ENCODE data around the gene FCRL2. TPM values are rescaled to one million over a fixed set of nuclear protein-coding genes. Genes with fewer than 3 reads are reported as not detected.
"Not testable (repeated sequence)": the region's sequence is repeated elsewhere in the genome, so short reads cannot be mapped to it uniquely, and the experiment has no call there.

The FCRL2 gene
- total RNA-seq, 1 experiment from 2014 or later: not detected

DNA sequence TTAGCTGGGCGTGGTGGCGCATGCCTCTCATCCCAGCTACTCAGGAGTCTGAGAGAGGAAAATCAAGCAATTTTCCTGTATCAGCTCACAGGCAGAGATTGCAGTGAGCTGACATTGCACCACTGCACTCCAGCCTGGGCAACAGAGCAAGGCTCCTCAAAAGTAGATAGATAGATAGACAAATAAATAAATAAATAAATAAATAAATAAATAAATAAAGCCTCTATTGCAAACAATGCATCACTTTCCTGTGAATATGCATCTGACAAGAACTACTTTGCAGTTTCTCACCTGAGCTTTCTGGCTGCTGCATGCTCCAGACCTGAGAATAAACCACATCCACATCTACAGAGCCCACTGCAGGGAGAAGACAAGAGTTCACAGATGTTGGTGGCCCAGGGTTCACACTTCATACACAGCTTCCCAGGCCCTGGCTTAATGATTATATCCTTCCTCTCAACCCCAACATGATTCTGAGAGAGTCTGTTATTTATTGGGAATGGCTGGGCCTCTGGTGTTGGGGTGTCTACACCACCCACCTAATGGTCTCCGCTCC, 28.6 kb downstream of the FCRL2 start:
- H3K4me1 ChIP-seq (replicated peaks; ENCODE audit: insufficient read depth): no peaks in the 10 kb centered on the region
- ChIA-PET POLR2A (ENCODE audit: unreplicated experiment) (no interaction called here), CTCF (no interaction called here)
- DNase-seq: no peak
- H3K4me2 ChIP-seq: no peak overlapping the region
- no peak overlapping the region for H3K4me3 ChIP-seq
- H3K27me3 ChIP-seq (ENCODE audit: insufficient read depth, low read depth): no peaks in the 10 kb centered on the region
- no peaks in the 10 kb centered on the region for H3K36me3 ChIP-seq (ENCODE audit: low read depth)
- TF ChIP-seq EZH2 (IDR thresholded peaks at IDR 0.05; ENCODE audit: low read depth): no peak
- TF ChIP-seq, protein P1, sequence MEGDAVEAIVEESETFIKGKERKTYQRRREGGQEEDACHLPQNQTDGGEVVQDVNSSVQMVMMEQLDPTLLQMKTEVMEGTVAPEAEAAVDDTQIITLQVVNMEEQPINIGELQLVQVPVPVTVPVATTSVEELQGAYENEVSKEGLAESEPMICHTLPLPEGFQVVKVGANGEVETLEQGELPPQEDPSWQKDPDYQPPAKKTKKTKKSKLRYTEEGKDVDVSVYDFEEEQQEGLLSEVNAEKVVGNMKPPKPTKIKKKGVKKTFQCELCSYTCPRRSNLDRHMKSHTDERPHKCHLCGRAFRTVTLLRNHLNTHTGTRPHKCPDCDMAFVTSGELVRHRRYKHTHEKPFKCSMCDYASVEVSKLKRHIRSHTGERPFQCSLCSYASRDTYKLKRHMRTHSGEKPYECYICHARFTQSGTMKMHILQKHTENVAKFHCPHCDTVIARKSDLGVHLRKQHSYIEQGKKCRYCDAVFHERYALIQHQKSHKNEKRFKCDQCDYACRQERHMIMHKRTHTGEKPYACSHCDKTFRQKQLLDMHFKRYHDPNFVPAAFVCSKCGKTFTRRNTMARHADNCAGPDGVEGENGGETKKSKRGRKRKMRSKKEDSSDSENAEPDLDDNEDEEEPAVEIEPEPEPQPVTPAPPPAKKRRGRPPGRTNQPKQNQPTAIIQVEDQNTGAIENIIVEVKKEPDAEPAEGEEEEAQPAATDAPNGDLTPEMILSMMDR (conservative IDR thresholded peaks at IDR 0.05): no peak
- intact Hi-C loops (cut with micrococcal nuclease; ENCODE audit: unreplicated experiment): no loop called here
- H3F3A ChIP-seq (ENCODE audit: insufficient read depth, low read depth): no peaks in the 10 kb centered on the region
- no TSS peak for BruUV-seq (replicated peaks)
- no peak overlapping the region for H3K27ac ChIP-seq
- no peaks in the 10 kb centered on the region for H4K20me1 ChIP-seq (ENCODE audit: insufficient read depth)
- H2AFZ ChIP-seq: no peak overlapping the region
- no peaks in the 10 kb centered on the region for H3K79me2 ChIP-seq (ENCODE audit: low read depth)
- H3K9me2 ChIP-seq (ENCODE audit: insufficient read depth): no peaks in the 10 kb centered on the region
- no peaks in the 10 kb centered on the region for H3K9me3 ChIP-seq (ENCODE audit: insufficient read depth, low read depth)

DNA sequence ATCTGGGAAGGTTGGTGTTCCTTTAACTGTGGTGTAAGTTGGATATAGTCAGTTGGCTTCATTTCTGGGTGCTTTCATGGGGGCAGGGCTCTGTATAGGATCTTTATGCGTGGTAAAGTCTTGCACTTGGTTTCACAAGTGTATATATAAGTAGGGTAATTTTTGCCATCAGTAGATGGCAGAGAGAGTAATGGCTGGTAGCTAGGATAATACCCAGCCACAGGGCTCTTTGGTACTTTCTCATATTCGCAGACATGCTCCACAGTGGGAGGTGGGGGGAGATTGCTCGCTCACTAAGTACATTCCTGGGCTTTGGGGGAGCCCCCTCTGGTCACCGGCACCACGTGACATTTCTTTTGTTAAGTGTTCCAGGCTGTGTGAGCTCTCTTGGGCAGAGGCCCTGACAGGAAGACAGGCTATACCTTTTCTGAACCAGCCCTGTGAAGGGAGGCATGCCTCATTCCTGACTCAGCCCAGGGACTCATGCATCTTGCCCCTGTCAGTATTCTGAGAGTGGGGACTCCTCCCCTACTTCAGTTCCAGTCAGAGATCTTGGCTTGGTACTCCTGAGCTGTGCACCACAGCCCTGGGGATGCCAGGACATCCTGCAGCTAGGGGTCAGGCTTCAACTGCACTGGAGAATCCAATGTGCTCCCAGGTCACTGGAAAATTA, 37.6 kb downstream of the FCRL2 start:
- no peaks in the 10 kb centered on the region for H3K36me3 ChIP-seq (ENCODE audit: low read depth)
- no peak overlapping the region for H3K27ac ChIP-seq
- H3K4me3 ChIP-seq: no peak overlapping the region
- H3K4me1 ChIP-seq (replicated peaks; ENCODE audit: insufficient read depth): no peaks in the 10 kb centered on the region
- BruUV-seq (replicated peaks): no TSS peak
- no peaks in the 10 kb centered on the region; the same call in 1 of the 2 replicates for H3K9me3 ChIP-seq (ENCODE audit: insufficient read depth, low read depth)
- H3K4me2 ChIP-seq: no peak overlapping the region
- CTCF ChIA-PET: no interaction called here
- H2AFZ ChIP-seq: no peak overlapping the region
- no peaks in the 10 kb centered on the region for H3F3A ChIP-seq (ENCODE audit: insufficient read depth, low read depth)
- intact Hi-C loops (cut with micrococcal nuclease; ENCODE audit: unreplicated experiment): no loop called here
- H3K79me2 ChIP-seq (ENCODE audit: low read depth): no peaks in the 10 kb centered on the region
- no peaks in the 10 kb centered on the region for H3K27me3 ChIP-seq (ENCODE audit: insufficient read depth, low read depth)
- no peak for TF ChIP-seq EZH2 (IDR thresholded peaks at IDR 0.05; ENCODE audit: low read depth)
- TF ChIP-seq, protein P1 (conservative IDR thresholded peaks at IDR 0.05): no peak
- no peak for DNase-seq
- H4K20me1 ChIP-seq (ENCODE audit: insufficient read depth): no peaks in the 10 kb centered on the region
- H3K9me2 ChIP-seq (ENCODE audit: insufficient read depth): no peaks in the 10 kb centered on the region
- POLR2A ChIA-PET (ENCODE audit: unreplicated experiment): no interaction called here

DNA sequence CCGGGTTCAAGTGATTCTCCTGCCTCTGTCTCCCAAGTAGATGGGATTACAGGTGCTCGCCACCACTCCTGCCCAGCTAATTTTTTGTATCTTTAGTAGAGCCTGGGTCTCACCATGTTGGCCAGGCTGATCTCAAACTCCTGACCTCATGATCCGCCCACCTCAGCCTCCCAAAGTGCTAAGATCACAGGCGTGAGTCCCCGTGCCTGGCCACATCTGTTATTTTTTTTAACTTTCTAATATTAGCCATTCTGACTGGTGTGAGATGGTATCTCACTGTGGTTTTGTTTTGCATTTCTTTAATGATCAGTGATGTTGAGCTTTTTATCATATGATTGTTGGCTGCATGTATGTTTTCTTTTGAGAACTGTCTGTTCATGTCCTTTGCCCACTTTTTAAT, 40.9 kb downstream of the FCRL2 start:
- H3K27me3 ChIP-seq (ENCODE audit: insufficient read depth, low read depth); H4K20me1 ChIP-seq (ENCODE audit: insufficient read depth); DNase-seq; H3K4me2 ChIP-seq; H3K36me3 ChIP-seq (ENCODE audit: low read depth); CTCF ChIA-PET; H3K4me1 ChIP-seq (replicated peaks; ENCODE audit: insufficient read depth); POLR2A ChIA-PET (ENCODE audit: unreplicated experiment); H2AFZ ChIP-seq; H3K9me3 ChIP-seq (ENCODE audit: insufficient read depth, low read depth); intact Hi-C loops (cut with micrococcal nuclease; ENCODE audit: unreplicated experiment); BruUV-seq (replicated peaks); H3K4me3 ChIP-seq; H3K79me2 ChIP-seq (ENCODE audit: low read depth); H3F3A ChIP-seq (ENCODE audit: insufficient read depth, low read depth); H3K9me2 ChIP-seq (ENCODE audit: insufficient read depth); H3K27ac ChIP-seq: not testable (repeated sequence)

DNA sequence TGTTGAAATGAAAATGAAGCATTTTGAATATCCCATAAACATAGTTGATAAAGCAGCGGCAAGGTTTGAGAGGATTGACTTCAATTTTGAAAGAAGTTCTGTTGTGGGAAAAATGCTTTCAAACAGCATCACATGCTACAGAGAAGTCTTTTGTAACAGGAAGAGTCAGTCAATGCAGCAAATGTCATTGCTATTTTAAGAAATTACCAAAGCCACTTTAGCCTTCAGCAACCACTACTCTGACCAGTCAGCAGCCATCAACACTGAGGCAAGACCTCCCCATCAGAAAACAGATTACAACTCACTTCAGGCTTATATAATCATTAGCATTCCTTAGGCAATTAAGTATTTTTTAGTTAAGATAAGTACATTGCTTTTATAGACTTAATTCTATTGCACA, 42.6 kb downstream of the FCRL2 start:
- Histone ChIP-seq H3K79me2 (ENCODE audit: low read depth) (no peaks in the 10 kb centered on the region), H3K9me2 (ENCODE audit: insufficient read depth) (no peaks in the 10 kb centered on the region), H3K9me3 (ENCODE audit: insufficient read depth, low read depth) (no peaks in the 10 kb centered on the region; the same call in 1 of the 2 replicates), H2AFZ (no peak overlapping the region), H3K27me3 (ENCODE audit: insufficient read depth, low read depth) (0 out of 2 replicates have a peak, but pooled peaks cover 3% of the 10 kb centered on the region), H3K4me2 (no peak overlapping the region), H3K4me1 (replicated peaks; ENCODE audit: insufficient read depth) (no peaks in the 10 kb centered on the region), H3F3A (ENCODE audit: insufficient read depth, low read depth) (no peaks in the 10 kb centered on the region), H4K20me1 (ENCODE audit: insufficient read depth) (no peaks in the 10 kb centered on the region), H3K27ac (no peak overlapping the region), H3K36me3 (ENCODE audit: low read depth) (no peaks in the 10 kb centered on the region), H3K4me3 (no peak overlapping the region)
- POLR2A ChIA-PET (ENCODE audit: unreplicated experiment): no interaction called here
- no peak for DNase-seq
- CTCF ChIA-PET: no interaction called here
- BruUV-seq (replicated peaks): no TSS peak
- intact Hi-C loops (cut with micrococcal nuclease; ENCODE audit: unreplicated experiment): no loop called here
- TF ChIP-seq EZH2 (IDR thresholded peaks at IDR 0.05; ENCODE audit: low read depth): no peak
- TF ChIP-seq, protein P1 (conservative IDR thresholded peaks at IDR 0.05): no peak
